Type B pancreatic cell (in vitro differentiated cells): Measurements from ENCODE around the gene LRRC32. TPM values are rescaled to one million over a fixed set of nuclear protein-coding genes. Genes with fewer than 3 reads are reported as not detected.
A peak's percentile ranks its signal among the peaks of the same experiment; 100 is the strongest.

Experiments
- DNase-seq: peaks from one replicate; pipeline ENCODE4 v3.0.0; 2021; ENCODE audit warnings: mixed read lengths; ENCODE audit not compliant: unreplicated experiment; ENCODE audit errors: extremely low spot score
- H3K27ac Mint-ChIP-seq: 2 replicates; pipeline ENCODE4 v1.8.0; 2021; ENCODE audit warnings: mild to moderate bottlenecking, mixed read lengths
- H3K27me3 Mint-ChIP-seq: 2 replicates; pipeline ENCODE4 v1.8.0; 2021; ENCODE audit warnings: mixed read lengths
- H3K36me3 Mint-ChIP-seq: 2 replicates; pipeline ENCODE4 v1.8.0; 2021; ENCODE audit warnings: mixed read lengths
- H3K4me1 Mint-ChIP-seq: one replicate; pipeline ENCODE4 v1.8.0; 2021; ENCODE audit warnings: mixed read lengths; ENCODE audit not compliant: unreplicated experiment
- H3K4me3 Mint-ChIP-seq: 2 replicates; pipeline ENCODE4 v1.8.0; 2021; ENCODE audit warnings: mild to moderate bottlenecking, mixed read lengths
- H3K9me3 Mint-ChIP-seq: 2 replicates; pipeline ENCODE4 v1.8.0; 2021; ENCODE audit warnings: mixed read lengths
- total RNA-seq: library from RNA; stranded (reverse); gene quantifications from 2 replicates; pipeline ENCODE4 v1.2.1, GENCODE V29; 2021; ENCODE audit warnings: low replicate concordance
- TF ChIP-seq, protein P1 (sequence below): fragments of 200-600 bp; sonication (generic); conservative IDR thresholded peaks from 2 replicates; pipeline ENCODE4 v1.5.0; 2021; ENCODE audit warnings: antibody characterized with exemption, mild to moderate bottlenecking

LRRC32 gene
- total RNA-seq, 1 donor from 2014 or later: 4.3 TPM

DNA sequence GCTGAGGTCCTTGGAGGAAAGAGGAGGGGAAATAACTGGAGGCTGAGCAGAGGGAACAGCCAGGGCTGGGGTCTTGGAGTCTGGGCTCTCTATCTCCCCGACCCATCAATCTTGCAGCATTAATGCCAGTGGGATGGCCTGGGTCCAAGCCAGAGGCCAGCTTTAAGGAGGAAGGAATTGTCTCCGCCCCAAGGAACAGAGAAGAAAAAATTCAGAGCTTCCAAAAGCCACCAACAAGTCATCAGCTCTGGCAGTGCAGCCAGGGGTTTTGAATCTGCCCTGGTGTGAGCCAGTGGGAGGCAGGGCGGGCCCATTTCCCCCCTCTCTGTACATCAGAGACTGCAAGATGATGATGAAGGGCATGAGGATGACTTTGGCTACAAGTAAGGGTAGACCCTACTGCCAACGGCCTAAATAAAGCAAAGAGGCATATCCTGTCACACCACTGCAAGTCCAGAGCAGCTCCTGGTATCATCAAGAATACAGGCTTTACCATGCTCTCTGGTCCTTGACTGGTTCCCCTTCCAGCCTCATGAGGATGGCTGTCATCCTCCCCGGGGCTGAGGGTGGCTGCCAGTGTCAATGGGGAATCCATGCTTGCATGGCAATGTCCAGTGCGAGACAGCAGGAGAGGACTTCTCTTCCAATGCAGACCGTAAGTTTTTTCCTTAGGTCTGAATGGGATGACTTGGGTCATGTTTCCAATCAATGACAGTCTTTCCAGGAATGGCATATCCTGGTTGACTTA lies 34.4 kb downstream of the LRRC32 start:
- H3K4me3 Mint-ChIP-seq: no peak overlapping the region
- H3K4me1 Mint-ChIP-seq: peaks cover 9% of the 10 kb centered on the region

GRCh38 chr11:76634886-76635285 lies 35.7 kb downstream of the LRRC32 start:
- peak; percentile 45 for DNase-seq
- H3K4me3 Mint-ChIP-seq: no peak overlapping the region
- H3K9me3 Mint-ChIP-seq: peaks cover 5% of the 10 kb centered on the region
- no peaks in the 10 kb centered on the region for H3K27me3 Mint-ChIP-seq
- H3K36me3 Mint-ChIP-seq: no peaks in the 10 kb centered on the region
- TF ChIP-seq, protein P1, sequence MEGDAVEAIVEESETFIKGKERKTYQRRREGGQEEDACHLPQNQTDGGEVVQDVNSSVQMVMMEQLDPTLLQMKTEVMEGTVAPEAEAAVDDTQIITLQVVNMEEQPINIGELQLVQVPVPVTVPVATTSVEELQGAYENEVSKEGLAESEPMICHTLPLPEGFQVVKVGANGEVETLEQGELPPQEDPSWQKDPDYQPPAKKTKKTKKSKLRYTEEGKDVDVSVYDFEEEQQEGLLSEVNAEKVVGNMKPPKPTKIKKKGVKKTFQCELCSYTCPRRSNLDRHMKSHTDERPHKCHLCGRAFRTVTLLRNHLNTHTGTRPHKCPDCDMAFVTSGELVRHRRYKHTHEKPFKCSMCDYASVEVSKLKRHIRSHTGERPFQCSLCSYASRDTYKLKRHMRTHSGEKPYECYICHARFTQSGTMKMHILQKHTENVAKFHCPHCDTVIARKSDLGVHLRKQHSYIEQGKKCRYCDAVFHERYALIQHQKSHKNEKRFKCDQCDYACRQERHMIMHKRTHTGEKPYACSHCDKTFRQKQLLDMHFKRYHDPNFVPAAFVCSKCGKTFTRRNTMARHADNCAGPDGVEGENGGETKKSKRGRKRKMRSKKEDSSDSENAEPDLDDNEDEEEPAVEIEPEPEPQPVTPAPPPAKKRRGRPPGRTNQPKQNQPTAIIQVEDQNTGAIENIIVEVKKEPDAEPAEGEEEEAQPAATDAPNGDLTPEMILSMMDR: no peak
- H3K27ac Mint-ChIP-seq: no peak overlapping the region
- H3K4me1 Mint-ChIP-seq: peaks cover 10% of the 10 kb centered on the region

More for the DNA sequence above, 34.4 kb downstream of the LRRC32 start:
- Mint-ChIP-seq H3K27me3 (no peaks in the 10 kb centered on the region), H3K9me3 (no peaks in the 10 kb centered on the region), H3K36me3 (no peaks in the 10 kb centered on the region), H3K27ac (no peak overlapping the region)
- DNase-seq: no peak
- TF ChIP-seq, protein P1: no peak

- no peak for DNase-seq
- H3K27ac Mint-ChIP-seq: no peak overlapping the region
- H3K4me3 Mint-ChIP-seq: no peak overlapping the region
- H3K27me3 Mint-ChIP-seq: no peaks in the 10 kb centered on the region
- no peaks in the 10 kb centered on the region for H3K36me3 Mint-ChIP-seq
- TF ChIP-seq, protein P1: no peak
- H3K4me1 Mint-ChIP-seq: peaks cover 4% of the 10 kb centered on the region
- peaks cover 5% of the 10 kb centered on the region for H3K9me3 Mint-ChIP-seq
Observed at GRCh38 chr11:76632492-76632891, 38.1 kb downstream of the LRRC32 start.

DNA sequence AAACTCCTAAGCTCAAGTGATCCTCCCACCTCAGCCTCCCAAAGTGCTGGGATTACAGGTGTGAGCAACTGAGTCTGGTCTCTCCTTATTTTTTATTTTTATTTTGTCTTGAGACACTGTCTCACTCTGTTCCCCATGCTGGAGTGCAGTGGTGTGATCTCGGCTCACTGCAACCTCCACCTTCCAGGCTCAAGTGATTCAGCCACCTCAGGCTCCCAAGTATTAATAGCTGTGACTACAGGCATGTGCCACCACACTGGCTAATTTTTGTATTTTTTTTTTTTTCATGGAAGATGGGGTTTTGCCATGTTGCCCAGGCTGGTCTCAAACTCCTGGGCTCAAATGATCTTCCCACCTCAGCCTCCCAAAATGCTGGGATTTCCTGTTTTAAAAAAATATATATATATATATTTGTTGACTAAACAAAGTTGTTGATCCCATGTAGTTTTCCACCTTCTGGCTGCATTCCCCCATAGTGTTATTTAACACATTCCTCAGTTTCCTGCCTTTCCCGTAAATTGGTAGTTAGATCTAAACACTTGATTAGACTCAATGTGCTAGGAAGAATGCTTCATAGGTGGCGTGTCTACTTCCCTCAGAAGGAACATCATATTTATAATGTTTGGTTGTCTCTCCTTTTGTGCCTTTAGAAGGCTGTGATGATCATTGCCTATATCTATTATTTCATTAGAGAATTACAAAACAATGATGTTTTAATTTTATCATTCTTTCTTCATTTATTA lies 38.8 kb downstream of the LRRC32 start:
- no peaks in the 10 kb centered on the region for H3K36me3 Mint-ChIP-seq
- no peak overlapping the region for H3K4me3 Mint-ChIP-seq
- no peak overlapping the region for H3K27ac Mint-ChIP-seq
- TF ChIP-seq, protein P1: no peak
- DNase-seq: no peak
- H3K9me3 Mint-ChIP-seq: peaks cover 5% of the 10 kb centered on the region
- H3K27me3 Mint-ChIP-seq: no peaks in the 10 kb centered on the region
- peaks cover 4% of the 10 kb centered on the region for H3K4me1 Mint-ChIP-seq

DNA sequence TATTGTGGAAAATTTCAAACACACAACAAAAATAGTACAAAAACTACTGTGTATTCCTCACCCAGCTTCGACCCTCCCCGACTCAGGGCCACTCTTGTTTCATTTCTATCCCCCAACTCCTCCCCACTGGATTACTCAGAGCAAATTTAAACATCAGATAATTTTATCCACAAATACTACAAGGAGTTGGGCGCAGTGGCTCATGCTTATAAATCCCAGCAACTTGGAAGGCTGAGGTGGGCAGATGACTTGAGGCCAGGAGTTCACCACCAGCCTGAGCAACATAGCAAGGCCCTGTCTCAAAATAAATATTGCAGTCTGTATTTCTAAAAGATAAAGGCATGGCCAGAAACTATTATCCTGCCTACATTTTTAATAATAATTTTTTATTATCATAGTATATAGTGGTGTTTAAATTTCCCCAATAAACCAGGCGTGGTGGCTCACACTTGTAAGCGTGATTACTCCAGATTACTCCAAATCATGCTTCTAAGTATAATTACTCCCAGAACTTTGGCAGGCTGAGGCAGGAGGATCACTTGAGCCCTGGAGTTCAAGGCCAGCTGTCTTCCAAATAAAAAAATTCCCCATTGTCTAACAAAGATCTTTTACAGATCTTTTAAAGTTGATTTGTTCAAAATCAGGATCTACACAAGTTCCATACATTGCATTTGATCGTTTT lies 39.8 kb downstream of the LRRC32 start:
- Mint-ChIP-seq H3K4me3 (no peak overlapping the region), H3K4me1 (peaks cover 4% of the 10 kb centered on the region), H3K9me3 (peaks cover 7% of the 10 kb centered on the region), H3K27me3 (no peaks in the 10 kb centered on the region), H3K27ac (no peak overlapping the region), H3K36me3 (no peaks in the 10 kb centered on the region)
- TF ChIP-seq, protein P1: no peak
- DNase-seq: no peak
